ENCODE results near the gene IL1R2. TPM values are rescaled to one million over a fixed set of nuclear protein-coding genes. Genes with fewer than 3 reads are reported as not detected.

IL1R2 gene
- total RNA-seq, 3 donors from 2014 or later: 17.9 to 40.3 (median 39.8) TPM

GRCh38 chr2:102021779-102022178 is 30.0 kb downstream of the IL1R2 start:
- no peak for TF ChIP-seq CTCF (IDR thresholded peaks at IDR 0.05)
- Histone ChIP-seq H3K9me3 (no peaks in the 10 kb centered on the region), H3K4me3 (no peak overlapping the region), H3K4me1 (ENCODE audit: low read depth) (no peaks in the 10 kb centered on the region), H3K36me3 (ENCODE audit: low read depth) (no peaks in the 10 kb centered on the region)
- DNase-seq (no peak), ATAC-seq (no peak)
- intact Hi-C loops (cut with DNase I, micrococcal nuclease): loop anchor here in 1 of 2 donors (5.0 to 10.0 kb wide), 3 partner anchors 123 to 216 kb away; partner anchors contain the start of gene IL1R1

- intact Hi-C loops (cut with DNase I, micrococcal nuclease): loop anchor here in 1 of 2 donors (5.0 to 10.0 kb wide), 3 partner anchors 122 to 214 kb away; partner anchors contain the start of gene IL1R1
- TF ChIP-seq CTCF (IDR thresholded peaks at IDR 0.05): no peak
- H3K4me1 ChIP-seq (ENCODE audit: low read depth): no peaks in the 10 kb centered on the region
- no peak for DNase-seq
- no peak overlapping the region for H3K4me3 ChIP-seq
- H3K36me3 ChIP-seq (ENCODE audit: low read depth): no peaks in the 10 kb centered on the region
- no peak for ATAC-seq
- no peaks in the 10 kb centered on the region for H3K9me3 ChIP-seq
These were observed 31.3 kb downstream of the IL1R2 start for GRCh38 chr2:102022884-102023539.

GRCh38 chr2:102024410-102024809 is 32.6 kb downstream of the IL1R2 start:
- Histone ChIP-seq H3K4me1 (ENCODE audit: low read depth) (no peaks in the 10 kb centered on the region), H3K4me3 (no peak overlapping the region), H3K36me3 (ENCODE audit: low read depth) (no peaks in the 10 kb centered on the region), H3K9me3 (no peaks in the 10 kb centered on the region)
- DNase-seq (no peak), ATAC-seq (no peak)
- no peak for TF ChIP-seq CTCF (IDR thresholded peaks at IDR 0.05)
- intact Hi-C loops (cut with DNase I, micrococcal nuclease): loop anchor here in 1 of 2 donors (5.0 to 10.0 kb wide), 3 partner anchors 120 to 213 kb away; partner anchors contain the start of gene IL1R1

GRCh38 chr2:102025016-102025501 is 33.3 kb downstream of the IL1R2 start:
- Histone ChIP-seq H3K4me1 (ENCODE audit: low read depth) (no peaks in the 10 kb centered on the region), H3K4me3 (no peak overlapping the region), H3K9me3 (no peaks in the 10 kb centered on the region), H3K36me3 (ENCODE audit: low read depth) (no peaks in the 10 kb centered on the region)
- DNase-seq (no peak), ATAC-seq (no peak)
- TF ChIP-seq CTCF (IDR thresholded peaks at IDR 0.05): no peak
- intact Hi-C loops (cut with DNase I, micrococcal nuclease): loop anchor here in 1 of 2 donors (10.0 kb wide), 1 partner anchor 120 kb away; the partner anchor contains the start of gene IL1R1

- ATAC-seq: no peak
- no peak for DNase-seq
- intact Hi-C loops (cut with DNase I, micrococcal nuclease): loop anchor here in 1 of 2 donors (10.0 kb wide), 1 partner anchor 119 kb away; the partner anchor contains the start of gene IL1R1
- no peaks in the 10 kb centered on the region for H3K4me1 ChIP-seq (ENCODE audit: low read depth)
- no peak overlapping the region for H3K4me3 ChIP-seq
- H3K9me3 ChIP-seq: no peaks in the 10 kb centered on the region
- no peaks in the 10 kb centered on the region for H3K36me3 ChIP-seq (ENCODE audit: low read depth)
- no peak for TF ChIP-seq CTCF (IDR thresholded peaks at IDR 0.05)
These were observed 34.0 kb downstream of the IL1R2 start for GRCh38 chr2:102025583-102026267.

All from mucosa of descending colon (tissue), 3 donors.